ENCODE data around the gene SP6. TPM values are rescaled to one million over a fixed set of nuclear protein-coding genes. Genes with fewer than 3 reads are reported as not detected.

Gene SP6
- total RNA-seq, 1 donor from 2014 or later = 5.9 TPM

GRCh38 chr17:47853616-47854015 is 2.7 kb upstream of the SP6 start:
- no peak for ATAC-seq

- ATAC-seq = no peak
These were observed 1.4 kb upstream of the SP6 start for GRCh38 chr17:47852113-47852949.

- no peak for ATAC-seq
These were observed 775 bp upstream of the SP6 start for GRCh38 chr17:47851764-47852112.

- peak; percentile 52 for ATAC-seq
These were observed 631 bp downstream of the SP6 start for GRCh38 chr17:47850373-47850691.

GRCh38 chr17:47848198-47848513 is 2.8 kb downstream of the SP6 start:
- no peak for ATAC-seq

- ATAC-seq = no peak
These were observed 3.4 kb downstream of the SP6 start for GRCh38 chr17:47847341-47848197.

- no peak for ATAC-seq
These were observed 4.1 kb downstream of the SP6 start for GRCh38 chr17:47846716-47847340.

- ATAC-seq = no peak
These were observed 5.3 kb downstream of the SP6 start for GRCh38 chr17:47845716-47846075.

GRCh38 chr17:47844814-47845715 is 5.9 kb downstream of the SP6 start:
- no peak for ATAC-seq

GRCh38 chr17:47844227-47844626 is 6.7 kb downstream of the SP6 start:
- no peak for ATAC-seq

GRCh38 chr17:47843391-47843730 is 7.6 kb downstream of the SP6 start:
- ATAC-seq = no peak

- ATAC-seq = no peak
These were observed 9.3 kb downstream of the SP6 start for GRCh38 chr17:47841488-47842291.

GRCh38 chr17:47840742-47841487 is 10.0 kb downstream of the SP6 start, which contains the start of gene SCRN2:
Gene SCRN2 (minus strand): TSS chr17:47841273. CDS start chr17:47840843, 430 bp downstream.
- ATAC-seq = peak; percentile 87

- no peak for ATAC-seq
These were observed 10.8 kb downstream of the SP6 start for GRCh38 chr17:47840001-47840741.

GRCh38 chr17:47839071-47839470 is 11.9 kb downstream of the SP6 start:
- no peak for ATAC-seq

GRCh38 chr17:47838636-47839035 is 12.3 kb downstream of the SP6 start:
- ATAC-seq = no peak

- no peak for ATAC-seq
These were observed 13.4 kb downstream of the SP6 start for GRCh38 chr17:47837401-47838039.

- ATAC-seq = no peak
These were observed 14.4 kb downstream of the SP6 start for GRCh38 chr17:47836601-47837000.

GRCh38 chr17:47834756-47835155 is 16.2 kb downstream of the SP6 start:
- ATAC-seq = no peak

- ATAC-seq = peak; percentile 6
These were observed 19.0 kb downstream of the SP6 start for GRCh38 chr17:47831934-47832327.
